IMR-90 (cell line): ENCODE results near the gene SLC24A3. TPM values are rescaled to one million over a fixed set of nuclear protein-coding genes. Genes with fewer than 3 reads are reported as not detected.

ENCODE experiments used
- ATAC-seq: fragments of 200-7000 bp; cut with Tn5 transposase; 2 replicates; pipeline ENCODE4 v1.9.1; 2020; ENCODE audit warnings: low read depth, mild to moderate bottlenecking, moderate library complexity
- BruUV-seq: library from RNA; stranded (reverse); fragments of 400-500 nt; replicated peaks from 2 replicates; lab custom pipeline; 2021; lab: Mats Ljungman, UMichigan
- CTCF ChIA-PET: fragments of 300-600 bp; formaldehyde crosslinking; extraction: SDS; loops from one replicate; lab custom pipeline; 2021; ENCODE audit warnings: antibody characterized with exemption; lab: Yijun Ruan, JAX
- POLR2A ChIA-PET: fragments of 300-600 bp; sonication (Branson Sonifier 250); formaldehyde crosslinking; loops from one replicate; lab custom pipeline; 2022; ENCODE audit warnings: antibody characterized with exemption; ENCODE audit not compliant: unreplicated experiment; lab: Charles Lee
- DNase-seq: peaks from one replicate; pipeline ENCODE4 v3.0.0; 2013
- H2AFZ ChIP-seq: replicated peaks from 2 replicates; pipeline ENCODE3; 2013; ENCODE audit warnings: low read length, mild to moderate bottlenecking; ENCODE audit not compliant: poor library complexity
- H2AK5ac ChIP-seq: 2 replicates; pipeline ENCODE4 v1.6.1; 2013; ENCODE audit warnings: low read depth, low read length, inconsistent platforms
- H2AK9ac ChIP-seq: replicated peaks from 2 replicates; pipeline ENCODE3; 2013; ENCODE audit warnings: mild to moderate bottlenecking, low read depth, low read length, moderate library complexity; ENCODE audit not compliant: poor library complexity
- H2BK120ac ChIP-seq: 2 replicates; pipeline ENCODE4 v1.6.1; 2013; ENCODE audit warnings: low read depth, low read length, inconsistent platforms
- H2BK15ac ChIP-seq: 3 replicates; pipeline ENCODE4 v1.6.1; 2013; ENCODE audit warnings: low read depth, low read length, inconsistent platforms
- H2BK20ac ChIP-seq: 2 replicates; pipeline ENCODE4 v1.6.1; 2013; ENCODE audit warnings: low read depth, mild to moderate bottlenecking, inconsistent platforms, low read length, moderate library complexity
- H2BK5ac ChIP-seq: 2 replicates; pipeline ENCODE4 v1.6.1; 2013; ENCODE audit warnings: mild to moderate bottlenecking, low read depth, low read length, inconsistent platforms; ENCODE audit not compliant: poor library complexity, severe bottlenecking
- H3K14ac ChIP-seq: replicated peaks from 2 replicates; pipeline ENCODE4 v1.6.1; 2013; ENCODE audit warnings: low read depth, low read length, inconsistent platforms
- H3K18ac ChIP-seq: 2 replicates; pipeline ENCODE4 v1.6.1; 2013; ENCODE audit warnings: low read depth, low read length, control low read depth
- H3K23ac ChIP-seq: 2 replicates; pipeline ENCODE4 v1.6.1; 2013; ENCODE audit warnings: low read depth, low read length, inconsistent platforms
- H3K27ac ChIP-seq: 2 replicates; pipeline ENCODE4 v1.5.1; 2013; ENCODE audit warnings: mild to moderate bottlenecking, control low read depth, low read length; ENCODE audit not compliant: insufficient read depth
- H3K27me3 ChIP-seq: 2 replicates; pipeline ENCODE4 v1.6.1; 2013; ENCODE audit warnings: low read length; ENCODE audit not compliant: control insufficient read depth, insufficient read depth
- H3K36me3 ChIP-seq: 2 replicates; pipeline ENCODE4 v1.6.1; 2013; ENCODE audit warnings: low read length, mixed read lengths; ENCODE audit not compliant: control insufficient read depth, insufficient read depth
- H3K4ac ChIP-seq: 2 replicates; pipeline ENCODE4 v1.6.1; 2013; ENCODE audit warnings: low read depth, low read length, inconsistent platforms
- H3K4me1 ChIP-seq: 2 replicates; pipeline ENCODE4 v1.6.1; 2013; ENCODE audit warnings: low read length, mixed read lengths; ENCODE audit not compliant: control insufficient read depth, insufficient read depth
- H3K4me2 ChIP-seq: 2 replicates; pipeline ENCODE4 v1.6.1; 2013; ENCODE audit warnings: low read depth, mild to moderate bottlenecking, control low read depth, low read length, moderate library complexity
- H3K4me3 ChIP-seq: 2 replicates; pipeline ENCODE4 v1.5.1; 2013; ENCODE audit warnings: low read depth, mild to moderate bottlenecking, control low read depth, low read length, moderate library complexity; ENCODE audit not compliant: insufficient read depth
- H3K56ac ChIP-seq: 2 replicates; pipeline ENCODE4 v1.6.1; 2013; ENCODE audit warnings: low read length, inconsistent platforms; ENCODE audit not compliant: insufficient read depth; ENCODE audit errors: extremely low read depth
- H3K79me1 ChIP-seq, 2 experiments: 2 replicates each; pipeline ENCODE4 v1.6.1; 2013; ENCODE audit warnings: low read length in 2 of 2, inconsistent platforms in 1 of 2, low read depth in 1 of 2
- H3K9ac ChIP-seq: 2 replicates; pipeline ENCODE4 v1.6.1; 2013; ENCODE audit warnings: low read depth, low read length, control low read depth
- H3K9me1 ChIP-seq: 2 replicates; pipeline ENCODE4 v1.6.1; 2013; ENCODE audit warnings: low read length, inconsistent platforms; ENCODE audit not compliant: insufficient read depth
- H3K9me3 ChIP-seq: 2 replicates; pipeline ENCODE4 v1.6.1; 2013; ENCODE audit warnings: low read length; ENCODE audit not compliant: control insufficient read depth, insufficient read depth
- H4K20me1 ChIP-seq: 2 replicates; pipeline ENCODE4 v1.6.1; 2013; ENCODE audit warnings: low read length, inconsistent platforms; ENCODE audit not compliant: insufficient read depth
- H4K5ac ChIP-seq: 2 replicates; pipeline ENCODE4 v1.6.1; 2013; ENCODE audit warnings: mild to moderate bottlenecking, low read depth, low read length, control low read depth
- H4K8ac ChIP-seq, 2 experiments: 2 replicates each; pipeline ENCODE4 v1.6.1; 2013; ENCODE audit warnings: low read depth in 2 of 2, low read length in 2 of 2, control low read depth in 1 of 2, inconsistent platforms in 1 of 2
- H4K91ac ChIP-seq: 2 replicates; pipeline ENCODE4 v1.6.1; 2013; ENCODE audit warnings: low read depth, low read length, inconsistent platforms; ENCODE audit not compliant: insufficient read depth
- BHLHE40 ChIP-seq: fragments of 150-350 bp; IDR thresholded peaks from 2 replicates; pipeline ENCODE4 v1.6.1; 2016; ENCODE audit warnings: mild to moderate bottlenecking, low read depth, low read length
- WGBS, 2 experiments: methylation state at CpG; one replicate each; pipeline versions ENCODE4 v1.1.5 to v1.1.7; 2013; ENCODE audit warnings: missing lambda C conversion rate in 2 of 2; ENCODE audit not compliant: insufficient read length in 1 of 2; ENCODE audit errors: extremely low coverage in 2 of 2; 5-methylcytosine and 5-hydroxymethylcytosine counted together
- dilution Hi-C: fragments of 300-500 bp; cut with HindIII; formaldehyde crosslinking; loops from one replicate; pipeline ENCODE4 v1.14.3; 2018; ENCODE audit warnings: low sequenced_read_pairs; ENCODE audit not compliant: unreplicated experiment
- in situ Hi-C: fragments of 300-500 bp; cut with MboI; formaldehyde crosslinking; loops from 3 replicates; pipeline ENCODE4 v1.14.3; 2019; ENCODE audit warnings: low sequenced_read_pairs, inconsistent platforms, mixed read lengths
- intact Hi-C: fragments of 100-400 bp; cut with micrococcal nuclease; formaldehyde crosslinking; loops from 2 replicates; pipeline ENCODE4 v1.10.0; 2022
- polyA plus RNA-seq, 3 experiments: library from polyadenylated mRNA; depleted of rRNA; stranded (reverse); fragments of >200 nt; gene quantifications; 2 replicates each; pipeline ENCODE4 v1.2.3, GENCODE V29; 2012; ENCODE audit warnings: low replicate concordance in 1 of 3
- total RNA-seq: library from RNA; depleted of rRNA; stranded (reverse); fragments of >200 nt; gene quantifications from 2 replicates; pipeline ENCODE4 v1.2.3, GENCODE V29; 2012

Gene SLC24A3
- total and polyA plus RNA-seq, 2 of the 4 experiments (the other 2 are of a cell fraction): not detected

DNA sequence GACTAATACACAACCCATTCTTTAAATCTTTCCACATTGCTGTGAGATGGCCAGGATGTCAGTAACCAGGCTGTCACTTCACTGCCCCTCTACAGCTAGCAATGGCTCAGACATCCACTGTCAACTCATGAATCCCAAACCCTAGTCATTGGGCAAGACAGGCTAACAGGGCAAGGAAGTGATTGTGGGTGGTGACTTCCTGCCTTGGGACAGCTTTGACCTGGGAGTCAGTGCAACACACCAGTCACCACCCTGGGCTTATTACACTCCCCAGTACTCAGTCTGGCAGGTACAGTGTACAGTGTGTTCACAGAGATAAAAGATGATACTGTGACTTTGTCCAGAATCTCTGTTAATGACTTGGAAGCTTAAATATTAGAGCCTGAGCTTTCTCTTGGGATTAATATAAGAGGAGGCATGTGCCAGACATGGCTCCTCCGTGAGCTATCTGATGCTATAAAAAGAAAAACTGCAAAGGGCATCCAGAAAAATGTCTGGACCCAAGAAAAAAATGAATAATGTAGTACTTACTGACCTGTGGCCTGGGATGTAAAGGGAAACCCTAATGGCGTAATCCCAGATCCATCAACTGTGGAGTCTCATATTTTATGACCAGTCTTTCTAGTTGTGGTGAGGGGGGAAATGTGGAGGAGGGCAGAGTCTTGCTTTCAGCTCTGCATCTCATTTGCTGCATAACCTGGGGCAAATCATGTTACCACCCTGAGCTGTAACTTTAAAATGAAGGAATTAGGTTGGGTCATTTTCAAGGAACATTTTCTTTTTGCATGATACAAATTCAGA, 244.4 kb downstream of the SLC24A3 start:
- no peak overlapping the region for H3K23ac ChIP-seq
- no peak overlapping the region for H2AK5ac ChIP-seq
- dilution Hi-C loops: no loop called here
- no peaks in the 10 kb centered on the region for H3K79me1 ChIP-seq
- no peak overlapping the region for H2AK9ac ChIP-seq
- no peak overlapping the region for H2BK15ac ChIP-seq
- no peak overlapping the region for H3K27ac ChIP-seq
- ChIA-PET POLR2A (no interaction called here), CTCF (no interaction called here)
- H4K8ac ChIP-seq: no peak overlapping the region
- H3K9ac ChIP-seq: no peak overlapping the region
- no peak for TF ChIP-seq BHLHE40
- no peak overlapping the region for H4K91ac ChIP-seq
- BruUV-seq: no TSS peak
- H3K4me2 ChIP-seq: no peak overlapping the region
- in situ Hi-C loops: no loop called here
- WGBS, 2 experiments: 0% methylated on average over 1 of the region's 2 CpGs; no CpG with 5 or more reads in 1 of the 2 experiments
- H2BK20ac ChIP-seq: no peak overlapping the region
- no peak for ATAC-seq
- no peaks in the 10 kb centered on the region for H3K36me3 ChIP-seq
- H3K14ac ChIP-seq: no peak overlapping the region
- no peak overlapping the region for H3K18ac ChIP-seq
- H3K56ac ChIP-seq: no peak overlapping the region
- intact Hi-C loops: no loop called here
- H2BK5ac ChIP-seq: no peak overlapping the region
- H3K27me3 ChIP-seq: no peaks in the 10 kb centered on the region
- no peak overlapping the region for H4K5ac ChIP-seq
- H3K4me1 ChIP-seq: no peaks in the 10 kb centered on the region
- H3K4me3 ChIP-seq: no peak overlapping the region
- H3K4ac ChIP-seq: no peak overlapping the region
- H3K9me1 ChIP-seq: no peaks in the 10 kb centered on the region
- no peaks in the 10 kb centered on the region for H3K9me3 ChIP-seq
- no peaks in the 10 kb centered on the region for H4K20me1 ChIP-seq
- H2AFZ ChIP-seq: no peak overlapping the region
- H2BK120ac ChIP-seq: no peak overlapping the region
- DNase-seq: no peak
